RCC 7860 (cell line): ENCODE results near the gene FAM184B.
"Not testable (repeated sequence)": the region's sequence is repeated elsewhere in the genome, so short reads cannot be mapped to it uniquely, and the experiment has no call there.

Experiments used
- DNase-seq: peaks from one replicate; pipeline ENCODE4 v3.0.0-alpha.2; 2015; ENCODE audit warnings: low spot score
- FAIRE-seq: peaks from 2 replicates; lab custom pipeline; 2012; peaks lifted over from hg19 to GRCh38; lab: Jason Lieb, UNC

FAM184B gene

GRCh38 chr4:17690135-17690534 lies 91.3 kb downstream of the FAM184B start:
- DNase-seq: no peak
- FAIRE-seq: no peak

GRCh38 chr4:17688011-17688441 lies 93.4 kb downstream of the FAM184B start:
- FAIRE-seq (no peak), DNase-seq (no peak)

- FAIRE-seq (no peak), DNase-seq (no peak)
Observed at GRCh38 chr4:17687237-17687857, 94.1 kb downstream of the FAM184B start.

GRCh38 chr4:17684648-17685047 lies 96.8 kb downstream of the FAM184B start:
- not testable (repeated sequence) for FAIRE-seq

GRCh38 chr4:17682222-17682566 lies 99.2 kb downstream of the FAM184B start:
- FAIRE-seq: no peak
- DNase-seq: no peak

More at GRCh38 chr4:17684648-17685047, 96.8 kb downstream of the FAM184B start:
- not testable (repeated sequence) for DNase-seq

GRCh38 chr4:17681281-17682221 lies 99.9 kb downstream of the FAM184B start:
- no peak for DNase-seq
- no peak for FAIRE-seq

- DNase-seq: no peak
Observed at GRCh38 chr4:17680559-17681280, 100.7 kb downstream of the FAM184B start.

GRCh38 chr4:17670423-17670822 lies 111.0 kb downstream of the FAM184B start:
- FAIRE-seq (no peak), DNase-seq (no peak)

More at GRCh38 chr4:17680559-17681280, 100.7 kb downstream of the FAM184B start:
- FAIRE-seq: no peak

- DNase-seq (no peak), FAIRE-seq (no peak)
Observed at GRCh38 chr4:17667653-17668201, 113.7 kb downstream of the FAM184B start.

GRCh38 chr4:17667253-17667652 lies 114.2 kb downstream of the FAM184B start:
- DNase-seq (no peak), FAIRE-seq (no peak)

- DNase-seq: no peak
- FAIRE-seq: no peak
Observed at GRCh38 chr4:17665852-17666251, 115.6 kb downstream of the FAM184B start.

GRCh38 chr4:17665346-17665745 lies 116.1 kb downstream of the FAM184B start:
- FAIRE-seq: no peak

GRCh38 chr4:17664755-17665154 lies 116.7 kb downstream of the FAM184B start:
- DNase-seq: no peak
- no peak for FAIRE-seq

More at GRCh38 chr4:17665346-17665745, 116.1 kb downstream of the FAM184B start:
- DNase-seq: no peak

- FAIRE-seq (no peak), DNase-seq (no peak)
Observed at GRCh38 chr4:17662694-17663093, 118.7 kb downstream of the FAM184B start.

GRCh38 chr4:17659196-17659595 lies 122.2 kb downstream of the FAM184B start:
- not testable (repeated sequence) for DNase-seq, FAIRE-seq

- no peak for FAIRE-seq
Observed at GRCh38 chr4:17657849-17658248, 123.6 kb downstream of the FAM184B start.

GRCh38 chr4:17657090-17657489 lies 124.3 kb downstream of the FAM184B start:
- FAIRE-seq (no peak), DNase-seq (no peak)

More at GRCh38 chr4:17657849-17658248, 123.6 kb downstream of the FAM184B start:
- DNase-seq: no peak

- no peak for FAIRE-seq
- no peak for DNase-seq
Observed at GRCh38 chr4:17654701-17655100, 126.7 kb downstream of the FAM184B start.

GRCh38 chr4:17650406-17650805 lies 131.0 kb downstream of the FAM184B start:
- FAIRE-seq (no peak), DNase-seq (no peak)

- FAIRE-seq (no peak), DNase-seq (no peak)
Observed at GRCh38 chr4:17647927-17648326, 133.5 kb downstream of the FAM184B start.
